Measurements from ENCODE around the gene NMUR1.

GRCh38 chr2:231494669-231495068, 35.6 kb downstream of the NMUR1 start:
- TF ChIP-seq CTCF (IDR thresholded peaks at IDR 0.05 in 4 of 5, conservative IDR thresholded peaks at IDR 0.05 in 1 of 5) (no peak), POLR2A (IDR thresholded peaks at IDR 0.05) (no peak)
